A673 (cell line): Measurements from ENCODE around the gene MAN2B2. TPM values are rescaled to one million over a fixed set of nuclear protein-coding genes. Genes with fewer than 3 reads are reported as not detected.

Experiments used
- Bru-seq: library from RNA; stranded (reverse); fragments of 400-500 nt; gene quantifications from one replicate; lab custom pipeline; 2021; lab: Mats Ljungman, UMichigan
- BruChase-seq, 2 experiments: library from RNA; stranded (reverse); fragments of 400-500 nt; gene quantifications; one replicate each; lab custom pipeline; 2021; lab: Mats Ljungman, UMichigan
- BruUV-seq: library from RNA; stranded (reverse); fragments of 400-500 nt; replicated peaks from 2 replicates; lab custom pipeline; 2021; lab: Mats Ljungman, UMichigan
- CTCF ChIA-PET: fragments of 300-600 bp; sonication (Branson Sonifier 250); formaldehyde crosslinking; loops from one replicate; lab custom pipeline; 2022; ENCODE audit warnings: antibody characterized with exemption; lab: Charles Lee
- POLR2A ChIA-PET: fragments of 300-600 bp; sonication (Branson Sonifier 250); formaldehyde crosslinking; loops from one replicate; lab custom pipeline; 2022; ENCODE audit warnings: antibody characterized with exemption; ENCODE audit not compliant: low non-redundant PET; lab: Charles Lee
- DNase-seq: peaks from one replicate; pipeline ENCODE4 v3.0.0-alpha.2; 2015; ENCODE audit warnings: low spot score
- H3K27ac ChIP-seq: fragments of 200-600 bp; sonication (generic); 2 replicates; pipeline ENCODE4 v1.5.1; 2016; ENCODE audit warnings: mixed run types, low read depth, mild to moderate bottlenecking, mixed read lengths, antibody characterized with exemption, low read length; ENCODE audit not compliant: poor library complexity, severe bottlenecking
- H3K27me3 ChIP-seq: fragments of 200-600 bp; sonication (generic); replicated peaks from 2 replicates; pipeline ENCODE4 v1.6.1; 2017; ENCODE audit warnings: mixed run types, low read depth, mild to moderate bottlenecking, mixed read lengths, antibody characterized with exemption, low read length; ENCODE audit not compliant: insufficient read depth, poor library complexity
- H3K36me3 ChIP-seq: fragments of 200-600 bp; sonication (generic); 2 replicates; pipeline ENCODE4 v1.6.1; 2016; ENCODE audit warnings: mixed run types, mild to moderate bottlenecking, mixed read lengths, antibody characterized with exemption, low read length; ENCODE audit not compliant: insufficient read depth, poor library complexity, severe bottlenecking
- H3K4me1 ChIP-seq: fragments of 200-600 bp; sonication (generic); 2 replicates; pipeline ENCODE4 v1.6.1; 2017; ENCODE audit warnings: mixed run types, mild to moderate bottlenecking, mixed read lengths, antibody characterized with exemption, low read length; ENCODE audit not compliant: insufficient read depth, poor library complexity, severe bottlenecking
- H3K4me3 ChIP-seq: fragments of 200-600 bp; sonication (generic); 2 replicates; pipeline ENCODE4 v1.5.1; 2016; ENCODE audit warnings: low read depth, mixed run types, mild to moderate bottlenecking, mixed read lengths, low read length; ENCODE audit not compliant: poor library complexity, severe bottlenecking
- H3K9me3 ChIP-seq: fragments of 200-600 bp; sonication (generic); 2 replicates; pipeline ENCODE4 v1.6.1; 2016; ENCODE audit warnings: mixed run types, low read depth, mild to moderate bottlenecking, mixed read lengths, antibody characterized with exemption, low read length; ENCODE audit not compliant: poor library complexity, severe bottlenecking
- CTCF ChIP-seq: fragments of 300-800, 200-600 bp; sonication (generic); conservative IDR thresholded peaks from 2 replicates; pipeline ENCODE4 v1.5.1; 2017; ENCODE audit warnings: low read depth, mild to moderate bottlenecking, antibody characterized with exemption, low read length, moderate library complexity, mixed read lengths
- EZH2 ChIP-seq: fragments of 200-600 bp; sonication (generic); IDR thresholded peaks from 2 replicates; pipeline ENCODE4 v1.6.1; 2017; ENCODE audit warnings: borderline replicate concordance, low read depth, mild to moderate bottlenecking, mixed read lengths, antibody characterized with exemption, low read length; ENCODE audit not compliant: poor library complexity, severe bottlenecking
- intact Hi-C: fragments of 100-400 bp; cut with micrococcal nuclease; formaldehyde crosslinking; loops from one replicate; pipeline ENCODE4 v1.10.0; 2022; ENCODE audit not compliant: unreplicated experiment
- long read RNA-seq: library from polyadenylated mRNA; stranded (forward); transcript quantifications from one replicate; pipeline ENCODE4 v2.0.0, GENCODE V29; 2022
- total RNA-seq: library from RNA; stranded (reverse); gene quantifications from 2 replicates; pipeline ENCODE4 v1.2.3, GENCODE V29; 2021

The MAN2B2 gene
- total RNA-seq: 14.5 and 14.9 TPM in 2 replicates
- Bru-seq, nascent RNA: percentile 44 among the genes with signal in this experiment
- BruChase-seq, experiment 1, labeled RNA remaining after a 2-hour chase: percentile 45 among the genes with signal in this experiment
- BruChase-seq, experiment 2, labeled RNA remaining after a 6-hour chase: percentile 57 among the genes with signal in this experiment
- long read RNA-seq, full-length matches to known transcripts: 4 of 59 reads
- long read RNA-seq, partial matches to known transcripts: 50 of 59 reads
- long read RNA-seq, other reads (novel, unspliced or antisense): 5 of 59 reads

DNA sequence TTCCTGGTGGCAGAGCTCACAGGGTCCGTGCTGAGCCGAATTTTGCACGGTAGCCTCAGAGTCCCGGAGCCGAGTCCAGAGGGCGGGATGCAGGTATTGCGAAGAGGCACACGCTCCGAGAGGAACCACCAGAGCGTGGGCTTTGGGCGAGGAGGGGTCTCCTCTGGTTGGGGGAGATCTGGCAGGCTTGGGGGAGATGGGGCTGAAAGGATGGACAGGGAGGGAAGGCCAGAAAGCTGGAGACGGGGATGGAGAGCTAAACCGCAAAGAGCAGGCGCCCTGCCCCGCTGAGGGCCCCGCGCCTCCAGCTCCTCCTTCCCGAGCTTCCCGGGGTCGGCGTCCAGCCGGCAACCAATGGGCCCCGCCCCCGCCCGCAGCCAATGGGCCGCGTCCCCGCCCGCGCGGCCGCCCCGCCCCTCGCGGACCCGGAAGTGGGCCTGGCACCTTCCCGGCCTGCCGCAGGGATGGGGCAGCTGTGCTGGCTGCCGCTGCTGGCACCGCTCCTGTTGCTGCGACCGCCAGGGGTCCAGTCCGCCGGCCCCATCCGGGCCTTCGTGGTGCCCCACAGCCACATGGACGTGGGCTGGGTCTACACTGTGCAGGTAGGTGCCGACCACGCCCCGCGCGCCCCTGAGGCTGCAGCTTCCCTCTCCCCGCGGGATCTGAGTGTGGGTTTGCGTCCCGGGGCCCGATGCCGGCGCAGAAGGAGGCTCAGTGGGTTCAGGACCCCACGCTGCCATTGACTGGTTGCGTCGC is at the start of gene MAN2B2:
TSS of gene MAN2B2 (plus strand) at position 443 of the 756 bp plus-strand sequence. CDS start at position 465, 22 bp downstream.
- TF ChIP-seq EZH2 (no peak), CTCF (no peak)
- peak within 1 kb of the TSS; percentile 82 for H3K4me3 ChIP-seq
- ChIA-PET CTCF (no interaction called here), POLR2A (interaction anchor here (0.6 kb wide), 1 partner anchor 93 kb away, joined by 6 read pairs; no protein-coding TSS in a partner anchor)
- intact Hi-C loops: no loop called here
- BruUV-seq: no TSS peak
- H3K36me3 ChIP-seq: peaks cover 7% of the 10 kb centered on the region
- H3K27ac ChIP-seq: peak within 1 kb of the TSS; percentile 78
- DNase-seq: peak; percentile 89
- H3K9me3 ChIP-seq: no peaks in the 10 kb centered on the region
- no peaks in the 10 kb centered on the region for H3K4me1 ChIP-seq
- H3K27me3 ChIP-seq: no peaks in the 10 kb centered on the region

GRCh38 chr4:6525474-6525873 is 49.5 kb upstream of the MAN2B2 start:
- ChIA-PET POLR2A (no interaction called here), CTCF (no interaction called here)
- Histone ChIP-seq H3K27me3 (peaks cover 3% of the 10 kb centered on the region), H3K4me1 (no peaks in the 10 kb centered on the region), H3K4me3 (no peak overlapping the region), H3K9me3 (no peaks in the 10 kb centered on the region), H3K27ac (no peak overlapping the region), H3K36me3 (no peaks in the 10 kb centered on the region)
- no peak for DNase-seq
- no TSS peak for BruUV-seq
- TF ChIP-seq EZH2 (no peak), CTCF (no peak)
- intact Hi-C loops: no loop called here

DNA sequence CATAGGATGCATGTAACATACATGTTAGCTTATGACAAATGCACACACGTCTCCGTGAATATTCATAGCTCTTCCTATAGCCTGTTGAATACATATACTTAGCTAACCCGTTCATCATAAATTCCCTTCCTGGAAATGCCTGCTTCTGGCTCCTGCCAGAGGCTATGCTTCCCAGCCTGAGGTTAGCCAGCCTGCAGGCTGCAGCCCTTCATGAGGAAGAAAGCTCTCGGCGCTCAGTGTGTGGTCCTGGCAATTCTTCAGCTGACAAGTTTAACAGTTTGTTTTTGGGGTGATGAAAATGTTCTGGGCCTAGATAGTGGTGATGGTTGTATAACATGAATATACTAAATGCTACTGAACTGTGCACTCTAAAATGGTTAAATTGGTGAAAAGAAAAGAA is 48.8 kb upstream of the MAN2B2 start:
- no TSS peak for BruUV-seq

More for the DNA sequence above, 48.8 kb upstream of the MAN2B2 start:
- no peaks in the 10 kb centered on the region for H3K9me3 ChIP-seq
- H3K27ac ChIP-seq: no peak overlapping the region
- ChIA-PET CTCF (no interaction called here), POLR2A (no interaction called here)
- intact Hi-C loops: no loop called here
- peaks cover 4% of the 10 kb centered on the region for H3K27me3 ChIP-seq
- TF ChIP-seq EZH2 (no peak), CTCF (no peak)
- no peaks in the 10 kb centered on the region for H3K36me3 ChIP-seq
- no peak overlapping the region for H3K4me3 ChIP-seq
- H3K4me1 ChIP-seq: no peaks in the 10 kb centered on the region
- DNase-seq: no peak
